ENCODE data around the gene CKM.

CKM gene

GRCh38 chr19:45346449-45346848, 23.8 kb upstream of the CKM start:
- Histone ChIP-seq H3K9me3 (ENCODE audit: insufficient read depth, low read length) (no peaks in the 10 kb centered on the region), H3K27me3 (ENCODE audit: low read depth, low read length) (no peaks in the 10 kb centered on the region), H3K4me2 (ENCODE audit: low read length) (no peak overlapping the region), H3K79me2 (ENCODE audit: low read length) (no peaks in the 10 kb centered on the region), H2AFZ (ENCODE audit: low read depth, low read length) (no peak overlapping the region), H3K4me1 (ENCODE audit: low read length) (no peaks in the 10 kb centered on the region), H3K36me3 (replicated peaks; ENCODE audit: low read depth, low read length) (peaks cover 16% of the 10 kb centered on the region), H4K20me1 (ENCODE audit: insufficient read depth, low read length) (no peaks in the 10 kb centered on the region; the same call in 1 of the 2 replicates), H3K27ac (ENCODE audit: low read length) (no peak overlapping the region), H3K4me3 (ENCODE audit: low read length) (no peak overlapping the region), H3K9ac (ENCODE audit: low read length) (no peak overlapping the region)
- TF ChIP-seq CTCF (IDR thresholded peaks at IDR 0.05; ENCODE audit: low read depth, low read length), result no peak
- no peak for TF ChIP-seq EZH2phosphoT487 (IDR thresholded peaks at IDR 0.05; ENCODE audit: low read depth)

- Histone ChIP-seq H3K27ac (ENCODE audit: low read length) (no peak overlapping the region), H3K4me3 (ENCODE audit: low read length) (no peak overlapping the region), H3K79me2 (ENCODE audit: low read length) (no peaks in the 10 kb centered on the region), H4K20me1 (ENCODE audit: insufficient read depth, low read length) (no peaks in the 10 kb centered on the region; the same call in 1 of the 2 replicates), H3K4me2 (ENCODE audit: low read length) (no peak overlapping the region), H3K9me3 (ENCODE audit: insufficient read depth, low read length) (no peaks in the 10 kb centered on the region), H2AFZ (ENCODE audit: low read depth, low read length) (no peak overlapping the region), H3K27me3 (ENCODE audit: low read depth, low read length) (no peaks in the 10 kb centered on the region), H3K36me3 (replicated peaks; ENCODE audit: low read depth, low read length) (peaks cover 11% of the 10 kb centered on the region), H3K4me1 (ENCODE audit: low read length) (no peaks in the 10 kb centered on the region), H3K9ac (ENCODE audit: low read length) (no peak overlapping the region)
- TF ChIP-seq CTCF (IDR thresholded peaks at IDR 0.05; ENCODE audit: low read depth, low read length) (no peak), EZH2phosphoT487 (IDR thresholded peaks at IDR 0.05; ENCODE audit: low read depth) (no peak)
Measured at GRCh38 chr19:45345506-45345860, 22.8 kb upstream of the CKM start.

- Histone ChIP-seq H3K9ac (ENCODE audit: low read length) (no peak overlapping the region), H3K27me3 (ENCODE audit: low read depth, low read length) (no peaks in the 10 kb centered on the region), H3K4me2 (ENCODE audit: low read length) (no peak overlapping the region), H3K79me2 (ENCODE audit: low read length) (no peaks in the 10 kb centered on the region), H3K27ac (ENCODE audit: low read length) (no peak overlapping the region), H3K4me3 (ENCODE audit: low read length) (no peak overlapping the region), H3K4me1 (ENCODE audit: low read length) (no peaks in the 10 kb centered on the region), H4K20me1 (ENCODE audit: insufficient read depth, low read length) (no peaks in the 10 kb centered on the region; the same call in 1 of the 2 replicates), H3K9me3 (ENCODE audit: insufficient read depth, low read length) (no peaks in the 10 kb centered on the region), H2AFZ (ENCODE audit: low read depth, low read length) (no peak overlapping the region), H3K36me3 (replicated peaks; ENCODE audit: low read depth, low read length) (peaks cover 9% of the 10 kb centered on the region)
- TF ChIP-seq CTCF (IDR thresholded peaks at IDR 0.05; ENCODE audit: low read depth, low read length) (no peak), EZH2phosphoT487 (IDR thresholded peaks at IDR 0.05; ENCODE audit: low read depth) (no peak)
Measured at GRCh38 chr19:45344621-45345505, 22.2 kb upstream of the CKM start.

GRCh38 chr19:45342911-45343310, 20.2 kb upstream of the CKM start:
- no peak for TF ChIP-seq EZH2phosphoT487 (IDR thresholded peaks at IDR 0.05; ENCODE audit: low read depth)
- no peak for TF ChIP-seq CTCF (IDR thresholded peaks at IDR 0.05; ENCODE audit: low read depth, low read length)
- no peaks in the 10 kb centered on the region for H3K9me3 ChIP-seq (ENCODE audit: insufficient read depth, low read length)
- H3K27ac ChIP-seq (ENCODE audit: low read length), result no peak overlapping the region
- H3K4me2 ChIP-seq (ENCODE audit: low read length), result no peak overlapping the region
- no peaks in the 10 kb centered on the region for H3K36me3 ChIP-seq (replicated peaks; ENCODE audit: low read depth, low read length)
- H2AFZ ChIP-seq (ENCODE audit: low read depth, low read length), result no peak overlapping the region
- peaks cover 3% of the 10 kb centered on the region; the same call in 1 of the 2 replicates for H3K4me1 ChIP-seq (ENCODE audit: low read length)
- no peaks in the 10 kb centered on the region for H3K79me2 ChIP-seq (ENCODE audit: low read length)
- H3K4me3 ChIP-seq (ENCODE audit: low read length), result no peak overlapping the region
- H3K9ac ChIP-seq (ENCODE audit: low read length), result no peak overlapping the region
- no peaks in the 10 kb centered on the region for H4K20me1 ChIP-seq (ENCODE audit: insufficient read depth, low read length)
- no peaks in the 10 kb centered on the region for H3K27me3 ChIP-seq (ENCODE audit: low read depth, low read length)

All from OCI-LY3 (cell line).